Suprapubic skin (tissue), 4 donors: ENCODE results near the gene FARS2. TPM values are rescaled to one million over a fixed set of nuclear protein-coding genes. Genes with fewer than 3 reads are reported as not detected.
"Not testable (repeated sequence)": the region's sequence is repeated elsewhere in the genome, so short reads cannot be mapped to it uniquely, and the experiment has no call there.

Experiments
- DNase-seq, 2 donors: peaks; one replicate each; pipeline ENCODE4 v3.0.0-alpha.2; 2019; ENCODE audit warnings: low spot score in 2 of 2
- H3K27ac ChIP-seq: fragments of 200-600 bp; sonication (generic); one replicate; pipeline ENCODE4 v1.5.1; 2019
- H3K27me3 ChIP-seq: fragments of 200-600 bp; sonication (generic); one replicate; pipeline ENCODE4 v1.5.1; 2019
- H3K36me3 ChIP-seq: fragments of 200-600 bp; sonication (generic); one replicate; pipeline ENCODE4 v1.5.1; 2019
- H3K4me1 ChIP-seq: fragments of 200-600 bp; sonication (generic); one replicate; pipeline ENCODE4 v1.5.1; 2019
- H3K4me3 ChIP-seq: fragments of 200-600 bp; sonication (generic); one replicate; pipeline ENCODE4 v1.5.1; 2019; ENCODE audit warnings: mild to moderate bottlenecking
- H3K9me3 ChIP-seq: fragments of 200-600 bp; sonication (generic); one replicate; pipeline ENCODE4 v1.5.1; 2019
- CTCF ChIP-seq, 2 donors: fragments of 200-600 bp in 1 of 2; fragments of 450-650 bp in 1 of 2; sonication (generic) in 1 of 2; IDR thresholded peaks; one replicate each; pipeline ENCODE4 v1.5.1; 2016 to 2019; ENCODE audit warnings: antibody characterized with exemption in 2 of 2, mild to moderate bottlenecking in 1 of 2, moderate library complexity in 1 of 2
- EP300 ChIP-seq: sonication (generic); formaldehyde crosslinking; IDR thresholded peaks from one replicate; pipeline ENCODE4 v1.6.1; 2017; ENCODE audit warnings: antibody characterized with exemption
- POLR2A ChIP-seq, 2 donors: fragments of 450-650 bp; IDR thresholded peaks; one replicate each; pipeline ENCODE4 v1.6.1; 2017; ENCODE audit warnings: antibody characterized with exemption in 2 of 2, mild to moderate bottlenecking in 2 of 2, moderate library complexity in 2 of 2
- POLR2AphosphoS5 ChIP-seq, 3 donors: sonication (generic); formaldehyde crosslinking; IDR thresholded peaks; one replicate each; pipeline ENCODE4 v1.6.1; 2017; ENCODE audit warnings: antibody characterized with exemption in 3 of 3
- WGBS: methylation state at CpG from one replicate; pipeline ENCODE4 v1.1.5; 2018; 5-methylcytosine and 5-hydroxymethylcytosine counted together
- total RNA-seq, 4 donors: library from RNA; depleted of rRNA; stranded (reverse); fragments of >200 nt; gene quantifications; one replicate each; pipeline ENCODE4 v1.1.0, GENCODE V29; 2016

FARS2 gene
- total RNA-seq, 4 donors from 2014 or later, result 15.0 to 22.4 (median 20.1) TPM

- H3K27ac ChIP-seq, result no peak overlapping the region
- no peak overlapping the region for H3K4me3 ChIP-seq
- H3K36me3 ChIP-seq, result no peaks in the 10 kb centered on the region
- TF ChIP-seq CTCF (IDR thresholded peaks at IDR 0.05), result no peak
- no peak for TF ChIP-seq POLR2AphosphoS5 (IDR thresholded peaks at IDR 0.05)
- no peak for TF ChIP-seq EP300
- no peaks in the 10 kb centered on the region for H3K27me3 ChIP-seq
- no peaks in the 10 kb centered on the region for H3K9me3 ChIP-seq
- 94% methylated on average over 4 of the region's 4 CpGs for WGBS
- DNase-seq, result no peak
- no peaks in the 10 kb centered on the region for H3K4me1 ChIP-seq
Observed at GRCh38 chr6:5682530-5682929, 421.2 kb downstream of the FARS2 start.

- H3K4me1 ChIP-seq, H3K4me3 ChIP-seq, H3K36me3 ChIP-seq, H3K9me3 ChIP-seq, DNase-seq, H3K27ac ChIP-seq, H3K27me3 ChIP-seq: not testable (repeated sequence)
- WGBS, result 67% methylated on average over 5 of the region's 5 CpGs
Observed at GRCh38 chr6:5683747-5684146, 422.4 kb downstream of the FARS2 start.

- no peak for TF ChIP-seq POLR2AphosphoS5 (IDR thresholded peaks at IDR 0.05)
- TF ChIP-seq EP300, result no peak
- TF ChIP-seq POLR2A (IDR thresholded peaks at IDR 0.05), result no peak
- no peak for TF ChIP-seq CTCF (IDR thresholded peaks at IDR 0.05)
- Histone ChIP-seq H3K4me3 (no peak overlapping the region), H3K27me3 (no peaks in the 10 kb centered on the region), H3K4me1 (no peaks in the 10 kb centered on the region), H3K36me3 (no peaks in the 10 kb centered on the region), H3K27ac (no peak overlapping the region), H3K9me3 (no peaks in the 10 kb centered on the region)
- WGBS, result 90% methylated on average over 6 of the region's 6 CpGs
- no peak for DNase-seq
Observed at GRCh38 chr6:5684320-5685053, 423.2 kb downstream of the FARS2 start.

GRCh38 chr6:5693225-5694145 is 432.2 kb downstream of the FARS2 start:
- Histone ChIP-seq H3K27me3 (no peaks in the 10 kb centered on the region), H3K36me3 (no peaks in the 10 kb centered on the region), H3K27ac (no peak overlapping the region), H3K4me1 (no peaks in the 10 kb centered on the region), H3K4me3 (no peak overlapping the region), H3K9me3 (no peaks in the 10 kb centered on the region)
- no peak for DNase-seq
- no peak for TF ChIP-seq POLR2AphosphoS5 (IDR thresholded peaks at IDR 0.05)
- 90% methylated on average over 13 of the region's 13 CpGs for WGBS

GRCh38 chr6:5695260-5696245 is 434.2 kb downstream of the FARS2 start:
- peak overlapping the region; percentile 15 for H3K27ac ChIP-seq
- H3K4me1 ChIP-seq, result no peaks in the 10 kb centered on the region
- no peak for TF ChIP-seq POLR2A (IDR thresholded peaks at IDR 0.05)
- no peak for TF ChIP-seq EP300
- TF ChIP-seq POLR2AphosphoS5 (IDR thresholded peaks at IDR 0.05), result no peak
- TF ChIP-seq CTCF (IDR thresholded peaks at IDR 0.05), result no peak
- H3K4me3 ChIP-seq, result no peak overlapping the region
- no peaks in the 10 kb centered on the region for H3K27me3 ChIP-seq
- DNase-seq, result no peak
- no peaks in the 10 kb centered on the region for H3K9me3 ChIP-seq
- H3K36me3 ChIP-seq, result no peaks in the 10 kb centered on the region
- 61% methylated on average over 12 of the region's 12 CpGs for WGBS
